Lower leg skin (tissue), 4 donors: ENCODE results near the gene FAM163A. TPM values are rescaled to one million over a fixed set of nuclear protein-coding genes. Genes with fewer than 3 reads are reported as not detected.
"Not testable (repeated sequence)": the region's sequence is repeated elsewhere in the genome, so short reads cannot be mapped to it uniquely, and the experiment has no call there.

Source experiments
- DNase-seq, 2 donors: peaks; one replicate each; pipeline ENCODE4 v3.0.0-alpha.2; 2019; ENCODE audit warnings: low spot score in 2 of 2
- H3K4me3 ChIP-seq: fragments of 200-600 bp; sonication (generic); 2 replicates; pipeline ENCODE4 v1.5.1; 2017; ENCODE audit warnings: mild to moderate bottlenecking, low read depth; ENCODE audit not compliant: poor library complexity, severe bottlenecking
- CTCF ChIP-seq, 3 donors: fragments of 450-650 bp; IDR thresholded peaks; one replicate each; pipeline ENCODE4 v1.5.1; 2016; ENCODE audit warnings: antibody characterized with exemption in 3 of 3, mild to moderate bottlenecking in 3 of 3, moderate library complexity in 2 of 3
- POLR2A ChIP-seq, 2 donors: fragments of 450-650 bp; IDR thresholded peaks; one replicate each; pipeline ENCODE4 v1.6.1; 2016 to 2017; ENCODE audit warnings: antibody characterized with exemption in 2 of 2, mild to moderate bottlenecking in 1 of 2, moderate library complexity in 1 of 2
- WGBS, 2 donors: methylation state at CpG; one replicate each; pipeline ENCODE4 v1.1.5; 2018; 5-methylcytosine and 5-hydroxymethylcytosine counted together
- intact Hi-C: fragments of 100-400 bp; cut with DNase I; formaldehyde crosslinking; loops from one replicate; pipeline ENCODE4 v1.15.0; 2023; ENCODE audit warnings: low total_unique reads
- total RNA-seq, 4 donors: library from RNA; depleted of rRNA; stranded (reverse); fragments of >200 nt; gene quantifications; one replicate each; pipeline ENCODE4 v1.1.0, GENCODE V29; 2016

Gene FAM163A
- not detected for total RNA-seq

GRCh38 chr1:179742717-179743678 lies at the start of gene FAM163A:
TSS of gene FAM163A (plus strand) at chr1:179743291. CDS start at chr1:179813098, 69,807 bp downstream.
- WGBS, 2 donors: 1 to 2% methylated on average over 34 to 43 of the region's 92 CpGs
- TF ChIP-seq CTCF (IDR thresholded peaks at IDR 0.05) (no peak), POLR2A (IDR thresholded peaks at IDR 0.05) (no peak)
- no peak for DNase-seq
- no peak within 1 kb of the TSS for H3K4me3 ChIP-seq
- intact Hi-C loops: no loop called here

GRCh38 chr1:179694530-179694929 lies 48.6 kb upstream of the FAM163A start:
- DNase-seq, H3K4me3 ChIP-seq, intact Hi-C loops: not testable (repeated sequence)
- 46 to 58% methylated on average over 5 to 6 of the region's 6 CpGs for WGBS, 2 donors

GRCh38 chr1:179702946-179703539 lies 40.0 kb upstream of the FAM163A start:
- TF ChIP-seq POLR2A (IDR thresholded peaks at IDR 0.05): no peak
- H3K4me3 ChIP-seq: no peak overlapping the region
- intact Hi-C loops: loop anchor here (5.0 kb wide), 1 partner anchor 109 kb away; no protein-coding TSS in a partner anchor
- no peak for DNase-seq
- 83 to 89% methylated on average over 5 of the region's 5 CpGs for WGBS, 2 donors

- intact Hi-C loops: no loop called here
- H3K4me3 ChIP-seq: no peak overlapping the region
- DNase-seq: peak in 1 of 2 donors; percentile 18
- TF ChIP-seq CTCF (IDR thresholded peaks at IDR 0.05): no peak
- TF ChIP-seq POLR2A (IDR thresholded peaks at IDR 0.05): no peak
- WGBS, 2 donors: 1 to 3% methylated on average over 3 of the region's 3 CpGs
Measured at GRCh38 chr1:179706339-179706941, 36.7 kb upstream of the FAM163A start.

GRCh38 chr1:179707406-179707805 lies 35.7 kb upstream of the FAM163A start:
- H3K4me3 ChIP-seq: no peak overlapping the region
- intact Hi-C loops: no loop called here
- WGBS, 2 donors: 68% methylated on average over 2 of the region's 2 CpGs
- no peak for DNase-seq
- no peak for TF ChIP-seq CTCF (IDR thresholded peaks at IDR 0.05)
- TF ChIP-seq POLR2A (IDR thresholded peaks at IDR 0.05): no peak

- DNase-seq: no peak
- no peak overlapping the region for H3K4me3 ChIP-seq
- intact Hi-C loops: no loop called here
- no peak for TF ChIP-seq CTCF (IDR thresholded peaks at IDR 0.05)
- no peak for TF ChIP-seq POLR2A (IDR thresholded peaks at IDR 0.05)
- WGBS, 2 donors: 73 to 84% methylated on average over 6 of the region's 6 CpGs
Measured at GRCh38 chr1:179708434-179709195, 34.5 kb upstream of the FAM163A start.
